CD14-positive monocyte (primary cell): ENCODE results near the gene LAMA1. TPM values are rescaled to one million over a fixed set of nuclear protein-coding genes. Genes with fewer than 3 reads are reported as not detected.

ENCODE experiments used
- DNase-seq, 3 donors: peaks; one replicate each; pipeline ENCODE4 v3.0.0-alpha.2; 2011 to 2022
- H2AFZ ChIP-seq: 2 replicates; pipeline ENCODE4 v1.6.0; 2012; ENCODE audit warnings: mild to moderate bottlenecking, low read depth, low read length, inconsistent platforms; ENCODE audit not compliant: insufficient read depth, poor library complexity, severe bottlenecking
- H3K27ac ChIP-seq, 2 donors: 1 replicate in 1 of 2; 2 replicates in 1 of 2; pipeline ENCODE4 v1.5.1; 2012 to 2013; ENCODE audit warnings: low read length in 2 of 2, control low read depth in 1 of 2, inconsistent platforms in 1 of 2, low read depth in 1 of 2, mild to moderate bottlenecking in 1 of 2
- H3K27me3 ChIP-seq, 2 donors: one replicate each; pipeline versions ENCODE4 v1.6.0 to v1.6.1; 2011 to 2013; ENCODE audit warnings: low read length in 2 of 2; ENCODE audit not compliant: control insufficient read depth in 2 of 2, insufficient read depth in 2 of 2
- H3K36me3 ChIP-seq, 2 donors: replicated peaks in 1 of 2; 1 replicate in 1 of 2; 2 replicates in 1 of 2; pipeline versions ENCODE4 v1.5.1 to v1.6.1; 2012 to 2013; ENCODE audit warnings: low read length in 2 of 2, control low read depth in 1 of 2, inconsistent platforms in 1 of 2, mild to moderate bottlenecking in 1 of 2; ENCODE audit not compliant: insufficient read depth in 2 of 2, control insufficient read depth in 1 of 2
- H3K4me1 ChIP-seq, 2 donors: 1 replicate in 1 of 2; 2 replicates in 1 of 2; pipeline versions ENCODE4 v1.5.1 to v1.6.1; 2012 to 2013; ENCODE audit warnings: low read length in 2 of 2, control low read depth in 1 of 2, inconsistent platforms in 1 of 2, mild to moderate bottlenecking in 1 of 2, moderate library complexity in 1 of 2; ENCODE audit not compliant: insufficient read depth in 2 of 2, control insufficient read depth in 1 of 2
- H3K4me2 ChIP-seq: replicated peaks from 2 replicates; pipeline ENCODE3; 2012; ENCODE audit warnings: low read length, moderate library complexity, mild to moderate bottlenecking; ENCODE audit not compliant: poor library complexity, severe bottlenecking; ENCODE audit errors: extremely low read depth
- H3K4me3 ChIP-seq, 3 experiments: fragments of 200-600 bp in 1 of 3; sonication (generic) in 1 of 3; replicated peaks in 1 of 3; 1 replicate in 2 of 3; 2 replicates in 1 of 3; pipeline ENCODE4 v1.5.1; 2011 to 2013; ENCODE audit warnings: low read length in 3 of 3, mild to moderate bottlenecking in 3 of 3, control low read depth in 2 of 3, low read depth in 2 of 3, inconsistent platforms in 1 of 3, moderate library complexity in 1 of 3
- H3K79me2 ChIP-seq: 2 replicates; pipeline ENCODE4 v1.6.0; 2012; ENCODE audit warnings: mild to moderate bottlenecking, control low read depth, inconsistent platforms, low read length, moderate library complexity; ENCODE audit not compliant: insufficient read depth
- H3K9ac ChIP-seq: 2 replicates; pipeline ENCODE4 v1.6.0; 2017; ENCODE audit warnings: low read length, mild to moderate bottlenecking; ENCODE audit not compliant: insufficient read depth, poor library complexity, severe bottlenecking
- H3K9me3 ChIP-seq, 2 donors: replicated peaks in 1 of 2; 1 replicate in 1 of 2; 2 replicates in 1 of 2; pipeline versions ENCODE4 v1.5.1 to v1.6.1; 2012 to 2013; ENCODE audit warnings: low read length in 2 of 2, control low read depth in 1 of 2; ENCODE audit not compliant: control insufficient read depth in 1 of 2, insufficient read depth in 1 of 2
- H4K20me1 ChIP-seq: 2 replicates; pipeline ENCODE4 v1.6.0; 2012; ENCODE audit warnings: mild to moderate bottlenecking, low read length, control low read depth, moderate library complexity; ENCODE audit not compliant: insufficient read depth
- H3K27ac Mint-ChIP-seq, 7 donors: one replicate each; pipeline ENCODE4 v1.8.0; 2020; ENCODE audit warnings: mild to moderate bottlenecking in 7 of 7, mixed read lengths in 7 of 7, moderate library complexity in 6 of 7, inconsistent platforms in 2 of 7
- H3K27me3 Mint-ChIP-seq, 3 donors: one replicate each; pipeline ENCODE4 v1.8.0; 2021 to 2022; ENCODE audit warnings: low read depth in 3 of 3, mild to moderate bottlenecking in 3 of 3, mixed read lengths in 3 of 3, moderate library complexity in 3 of 3, inconsistent platforms in 1 of 3
- H3K36me3 Mint-ChIP-seq, 2 donors: one replicate each; pipeline ENCODE4 v1.8.0; 2020; ENCODE audit warnings: mixed read lengths in 2 of 2, inconsistent platforms in 1 of 2, mild to moderate bottlenecking in 1 of 2
- H3K4me1 Mint-ChIP-seq: one replicate; pipeline ENCODE4 v1.8.0; 2020; ENCODE audit warnings: mild to moderate bottlenecking, mixed read lengths
- H3K4me3 Mint-ChIP-seq, 2 donors: one replicate each; pipeline ENCODE4 v1.8.0; 2020; ENCODE audit warnings: mild to moderate bottlenecking in 2 of 2, mixed read lengths in 2 of 2, moderate library complexity in 1 of 2
- H3K9me3 Mint-ChIP-seq, 7 donors: one replicate each; pipeline ENCODE4 v1.8.0; 2020 to 2022; ENCODE audit warnings: mixed read lengths in 7 of 7, mild to moderate bottlenecking in 6 of 7, moderate library complexity in 6 of 7, inconsistent platforms in 2 of 7
- WGBS: methylation state at CpG from one replicate; pipeline ENCODE4 v1.1.5; 2013; ENCODE audit warnings: missing lambda C conversion rate; ENCODE audit not compliant: insufficient coverage; 5-methylcytosine and 5-hydroxymethylcytosine counted together
- intact Hi-C, 2 donors: fragments of 100-400 bp; cut with micrococcal nuclease; formaldehyde crosslinking; loops; one replicate each; pipeline versions ENCODE4 v1.15.0 to v1.15.1; 2023
- polyA plus RNA-seq, 3 donors: library from polyadenylated mRNA; depleted of rRNA in 1 of 3; unstranded in 2 of 3; stranded (reverse) in 1 of 3; fragments of 300-500 nt in 2 of 3; fragments of >200 nt in 1 of 3; fragmentation: Illumina TruSeq in 2 of 3; gene quantifications; 1 replicate in 2 of 3; 2 replicates in 1 of 3; pipeline ENCODE4 v1.2.3, GENCODE V29; 2012 to 2021
- TF ChIP-seq, protein P1 (sequence below): fragments of 200-600 bp; IDR thresholded peaks from one replicate; pipeline ENCODE4 v1.8.0; 2022; ENCODE audit warnings: antibody characterized with exemption, mild to moderate bottlenecking

The LAMA1 gene
- polyA plus RNA-seq, 3 donors, result not detected

DNA sequence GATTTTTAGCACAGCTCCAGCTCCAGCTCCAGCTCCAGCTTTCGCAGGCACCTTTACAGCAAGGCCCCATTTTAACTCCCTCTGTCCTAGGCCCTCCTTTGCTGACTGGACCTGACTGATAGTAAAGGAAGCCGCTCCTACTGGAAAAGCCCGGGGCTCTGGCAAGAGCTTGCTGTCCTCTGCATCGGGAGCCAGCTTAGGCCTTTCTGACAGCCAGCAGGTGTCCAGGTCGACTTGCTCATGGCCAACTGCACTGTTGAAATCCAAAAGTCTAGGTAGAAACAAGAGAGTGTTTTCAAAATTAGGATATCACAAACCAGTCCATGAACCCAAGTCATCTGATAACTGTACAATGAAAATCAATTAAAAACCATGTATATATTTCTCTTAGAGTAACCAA is 161.1 kb downstream of the LAMA1 start:
- H3K79me2 ChIP-seq, result no peaks in the 10 kb centered on the region
- H3K9ac ChIP-seq, result no peak overlapping the region
- H3K27me3 ChIP-seq, result no peaks in the 10 kb centered on the region
- H3K27ac ChIP-seq, result no peak overlapping the region
- no peaks in the 10 kb centered on the region for H3K36me3 ChIP-seq
- H2AFZ ChIP-seq, result no peak overlapping the region
- peaks cover 0 to 7% (median 0%) of the 10 kb centered on the region in 7 donors for H3K9me3 Mint-ChIP-seq
- H3K4me3 ChIP-seq, result no peak overlapping the region
- H3K4me1 Mint-ChIP-seq, result no peaks in the 10 kb centered on the region
- intact Hi-C loops, result no loop called here
- TF ChIP-seq, protein P1, sequence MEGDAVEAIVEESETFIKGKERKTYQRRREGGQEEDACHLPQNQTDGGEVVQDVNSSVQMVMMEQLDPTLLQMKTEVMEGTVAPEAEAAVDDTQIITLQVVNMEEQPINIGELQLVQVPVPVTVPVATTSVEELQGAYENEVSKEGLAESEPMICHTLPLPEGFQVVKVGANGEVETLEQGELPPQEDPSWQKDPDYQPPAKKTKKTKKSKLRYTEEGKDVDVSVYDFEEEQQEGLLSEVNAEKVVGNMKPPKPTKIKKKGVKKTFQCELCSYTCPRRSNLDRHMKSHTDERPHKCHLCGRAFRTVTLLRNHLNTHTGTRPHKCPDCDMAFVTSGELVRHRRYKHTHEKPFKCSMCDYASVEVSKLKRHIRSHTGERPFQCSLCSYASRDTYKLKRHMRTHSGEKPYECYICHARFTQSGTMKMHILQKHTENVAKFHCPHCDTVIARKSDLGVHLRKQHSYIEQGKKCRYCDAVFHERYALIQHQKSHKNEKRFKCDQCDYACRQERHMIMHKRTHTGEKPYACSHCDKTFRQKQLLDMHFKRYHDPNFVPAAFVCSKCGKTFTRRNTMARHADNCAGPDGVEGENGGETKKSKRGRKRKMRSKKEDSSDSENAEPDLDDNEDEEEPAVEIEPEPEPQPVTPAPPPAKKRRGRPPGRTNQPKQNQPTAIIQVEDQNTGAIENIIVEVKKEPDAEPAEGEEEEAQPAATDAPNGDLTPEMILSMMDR, result no peak
- WGBS, result 97% methylated on average over 4 of the region's 5 CpGs
- no peak for DNase-seq
- H3K27me3 Mint-ChIP-seq, result peaks cover 0 to 6% (median 6%) of the 10 kb centered on the region in 3 donors
- H3K9me3 ChIP-seq, result no peaks in the 10 kb centered on the region
- H3K4me3 Mint-ChIP-seq, result no peak overlapping the region
- H3K4me2 ChIP-seq, result no peak overlapping the region
- H3K36me3 Mint-ChIP-seq, result no peaks in the 10 kb centered on the region
- no peaks in the 10 kb centered on the region for H3K4me1 ChIP-seq
- no peaks in the 10 kb centered on the region for H4K20me1 ChIP-seq
- H3K27ac Mint-ChIP-seq, result no peak overlapping the region

DNA sequence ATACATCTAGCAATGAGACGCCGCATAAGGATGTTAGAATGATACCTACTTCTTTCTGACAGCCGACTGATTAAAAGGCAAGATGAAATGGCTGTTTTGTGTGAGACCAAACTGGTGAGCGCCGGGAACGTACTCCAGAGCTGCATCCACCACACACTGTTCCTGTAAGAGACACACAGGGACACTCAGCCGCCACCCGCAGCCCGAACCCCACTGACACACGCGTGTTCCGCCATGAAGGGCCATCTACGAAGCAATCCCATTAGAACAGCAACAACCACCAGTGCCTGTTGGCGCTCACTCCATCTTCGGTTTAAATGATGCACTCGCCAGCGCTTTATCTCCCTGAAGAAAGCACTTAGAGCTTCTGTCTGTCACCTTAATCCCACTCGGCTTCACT is 162.3 kb downstream of the LAMA1 start:
- Mint-ChIP-seq H3K4me1 (no peaks in the 10 kb centered on the region), H3K27ac (no peak overlapping the region)

More for the DNA sequence above, 162.3 kb downstream of the LAMA1 start:
- Histone ChIP-seq H3K27me3 (no peaks in the 10 kb centered on the region), H2AFZ (no peak overlapping the region), H3K4me2 (no peak overlapping the region), H3K4me3 (no peak overlapping the region), H3K9ac (no peak overlapping the region), H3K9me3 (no peaks in the 10 kb centered on the region), H3K4me1 (no peaks in the 10 kb centered on the region), H3K79me2 (no peaks in the 10 kb centered on the region), H3K27ac (no peak overlapping the region), H3K36me3 (no peaks in the 10 kb centered on the region), H4K20me1 (no peaks in the 10 kb centered on the region)
- no peak for DNase-seq
- Mint-ChIP-seq H3K9me3 (peaks cover 0 to 4% (median 0%) of the 10 kb centered on the region in 7 donors), H3K4me3 (no peak overlapping the region), H3K36me3 (no peaks in the 10 kb centered on the region), H3K27me3 (peaks cover 0 to 6% (median 6%) of the 10 kb centered on the region in 3 donors)
- TF ChIP-seq, protein P1, result no peak
- WGBS, result 98% methylated on average over 13 of the region's 18 CpGs
- intact Hi-C loops, result no loop called here
